HEK293 (cell line): ENCODE results near the gene BTBD8.

ENCODE experiments used
- EGR2 ChIP-seq: fragments of 450-650 bp; formaldehyde crosslinking; IDR thresholded peaks from 2 replicates; pipeline ENCODE4 v1.5.1; 2016; ENCODE audit warnings: low read depth, missing biosample characterization, missing genetic modification characterization
- GLI2 ChIP-seq: fragments of 450-650 bp; formaldehyde crosslinking; IDR thresholded peaks from 2 replicates; pipeline ENCODE4; 2017; ENCODE audit warnings: missing biosample characterization, missing genetic modification characterization, low read depth, borderline replicate concordance
- KLF10 ChIP-seq: fragments of 450-650 bp; IDR thresholded peaks from 2 replicates; pipeline ENCODE4 v1.5.1; 2018; ENCODE audit warnings: missing biosample characterization, mild to moderate bottlenecking, missing genetic modification characterization
- PATZ1 ChIP-seq: fragments of 450-650 bp; formaldehyde crosslinking; IDR thresholded peaks from 2 replicates; pipeline ENCODE4 v1.5.1; 2016; ENCODE audit warnings: missing biosample characterization, missing genetic modification characterization
- TRIM28 ChIP-seq: IDR thresholded peaks from 2 replicates; pipeline ENCODE4 v1.6.1; 2011; ENCODE audit warnings: low read length, control low read depth, borderline replicate concordance
- WT1 ChIP-seq: fragments of 450-650 bp; formaldehyde crosslinking; IDR thresholded peaks from 2 replicates; pipeline ENCODE4 v1.5.1; 2016; ENCODE audit warnings: missing biosample characterization, missing genetic modification characterization
- ZBTB17 ChIP-seq: fragments of 450-650 bp; formaldehyde crosslinking; IDR thresholded peaks from 2 replicates; pipeline ENCODE4 v1.5.1; 2016; ENCODE audit warnings: missing biosample characterization, missing genetic modification characterization
- ZBTB20 ChIP-seq: fragments of 450-650 bp; formaldehyde crosslinking; IDR thresholded peaks from 2 replicates; pipeline ENCODE4 v1.5.1; 2016; ENCODE audit warnings: missing biosample characterization, missing genetic modification characterization
- ZBTB26 ChIP-seq: fragments of 450-650 bp; formaldehyde crosslinking; optimal IDR thresholded peaks from 2 replicates; pipeline ENCODE3; 2016; ENCODE audit warnings: missing biosample characterization, mild to moderate bottlenecking, missing genetic modification characterization
- ZBTB6 ChIP-seq: fragments of 450-650 bp; formaldehyde crosslinking; IDR thresholded peaks from 2 replicates; pipeline ENCODE4 v1.5.1; 2017; ENCODE audit warnings: missing biosample characterization, missing genetic modification characterization
- ZFHX2 ChIP-seq: fragments of 450-650 bp; formaldehyde crosslinking; conservative IDR thresholded peaks from 2 replicates; pipeline ENCODE4 v1.5.1; 2016; ENCODE audit warnings: missing biosample characterization, missing genetic modification characterization
- ZIC2 ChIP-seq: fragments of 450-650 bp; formaldehyde crosslinking; IDR thresholded peaks from 2 replicates; pipeline ENCODE4 v1.5.1; 2016; ENCODE audit warnings: missing biosample characterization, missing genetic modification characterization
- ZNF146 ChIP-seq: fragments of 450-650 bp; formaldehyde crosslinking; IDR thresholded peaks from 2 replicates; pipeline ENCODE4 v1.5.1; 2016; ENCODE audit warnings: missing biosample characterization, missing genetic modification characterization
- ZNF24 ChIP-seq: fragments of 450-650 bp; formaldehyde crosslinking; IDR thresholded peaks from 2 replicates; pipeline ENCODE4 v1.5.1; 2016; ENCODE audit warnings: missing biosample characterization, missing genetic modification characterization
- ZNF341 ChIP-seq: fragments of 450-650 bp; formaldehyde crosslinking; IDR thresholded peaks from 2 replicates; pipeline ENCODE4; 2016; ENCODE audit warnings: low read depth, missing biosample characterization, missing genetic modification characterization
- ZNF391 ChIP-seq: fragments of 450-650 bp; formaldehyde crosslinking; IDR thresholded peaks from 2 replicates; pipeline ENCODE4 v1.5.1; 2016; ENCODE audit warnings: low read depth, missing biosample characterization, missing genetic modification characterization, borderline replicate concordance
- ZNF433 ChIP-seq: fragments of 450-650 bp; formaldehyde crosslinking; IDR thresholded peaks from 2 replicates; pipeline ENCODE4 v1.5.1; 2016; ENCODE audit warnings: missing biosample characterization, missing genetic modification characterization, low read depth
- ZNF449 ChIP-seq: fragments of 450-650 bp; formaldehyde crosslinking; IDR thresholded peaks from 2 replicates; pipeline ENCODE4 v1.5.1; 2017; ENCODE audit warnings: missing biosample characterization, mild to moderate bottlenecking, missing genetic modification characterization, moderate library complexity
- ZNF488 ChIP-seq: fragments of 450-650 bp; formaldehyde crosslinking; IDR thresholded peaks from 2 replicates; pipeline ENCODE4 v1.5.1; 2016; ENCODE audit warnings: missing biosample characterization, missing genetic modification characterization
- ZNF514 ChIP-seq: fragments of 450-650 bp; formaldehyde crosslinking; IDR thresholded peaks from 2 replicates; pipeline ENCODE4 v1.5.1; 2016; ENCODE audit warnings: missing biosample characterization, missing genetic modification characterization
- ZNF518A ChIP-seq: fragments of 450-650 bp; formaldehyde crosslinking; conservative IDR thresholded peaks from 2 replicates; pipeline ENCODE4 v1.5.1; 2016; ENCODE audit warnings: low read depth, missing biosample characterization, missing genetic modification characterization
- ZNF596 ChIP-seq: fragments of 450-650 bp; IDR thresholded peaks from 2 replicates; pipeline ENCODE4 v1.5.0; 2018; ENCODE audit warnings: missing biosample characterization, mild to moderate bottlenecking, missing genetic modification characterization, moderate library complexity
- ZNF692 ChIP-seq: fragments of 450-650 bp; formaldehyde crosslinking; IDR thresholded peaks from 2 replicates; pipeline ENCODE4 v1.5.1; 2016; ENCODE audit warnings: missing biosample characterization, missing genetic modification characterization
- ZNF791 ChIP-seq: fragments of 450-650 bp; formaldehyde crosslinking; IDR thresholded peaks from 2 replicates; pipeline ENCODE4 v1.5.1; 2016; ENCODE audit warnings: missing biosample characterization, missing genetic modification characterization
- ZSCAN16 ChIP-seq: fragments of 450-650 bp; formaldehyde crosslinking; IDR thresholded peaks from 2 replicates; pipeline ENCODE4 v1.5.1; 2016; ENCODE audit warnings: missing biosample characterization, missing genetic modification characterization

BTBD8 gene

GRCh38 chr1:92080128-92080985 lies at the start of gene BTBD8 (continued):
- TF ChIP-seq ZNF433 (tag by site-specific recombination): no peak
- TF ChIP-seq ZNF24 (tag by site-specific recombination): peak; percentile 15
- no peak for TF ChIP-seq WT1 (tag by site-specific recombination)
- peak; percentile 85 for TF ChIP-seq ZBTB6 (tag by site-specific recombination)
- 0 out of 2 replicates have a peak, but pooled peaks have one; percentile 24 for TF ChIP-seq ZSCAN16
- no peak for TF ChIP-seq ZNF488
- peak; percentile 89; the same call in 1 of the 2 replicates for TF ChIP-seq ZNF391 (tag by site-specific recombination)
- TF ChIP-seq ZNF791 (tag by site-specific recombination): no peak
- peak; percentile 92 for TF ChIP-seq PATZ1 (tag by site-specific recombination)
- peak; percentile 73; the same call in 1 of the 2 replicates for TF ChIP-seq ZBTB20 (tag by site-specific recombination)
- TF ChIP-seq ZNF692 (tag by site-specific recombination): peak; percentile 37
- TF ChIP-seq ZNF514 (tag by site-specific recombination): no peak
- peak; percentile 32 for TF ChIP-seq ZBTB26
- no peak for TF ChIP-seq ZNF146 (tag by site-specific recombination)
- TF ChIP-seq ZNF518A (tag by site-specific recombination): peak; percentile 47
- peak; percentile 56 for TF ChIP-seq ZIC2 (tag by site-specific recombination)
- TF ChIP-seq ZNF449 (tag by site-specific recombination): no peak
- peak; percentile 64 for TF ChIP-seq ZNF341 (tag by site-specific recombination)
- TF ChIP-seq ZBTB17 (tag by site-specific recombination): peak; percentile 75
- TF ChIP-seq GLI2 (tag by site-specific recombination): no peak
- peak; percentile 54; the same call in 1 of the 2 replicates for TF ChIP-seq EGR2 (tag by site-specific recombination)
- TF ChIP-seq TRIM28: peak; percentile 32; the same call in 1 of the 2 replicates
- peak; percentile 74 for TF ChIP-seq ZFHX2
- peak; percentile 48 for TF ChIP-seq KLF10
- TF ChIP-seq ZNF596 (tag by site-specific recombination): peak; percentile 18; the same call in 1 of the 2 replicates
